ENCODE measurements around the gene TERT.

The TERT gene

GRCh38 chr5:1243487-1244130 lies 51.3 kb downstream of the TERT start:
- TF ChIP-seq EZH2phosphoT487 (IDR thresholded peaks at IDR 0.05; ENCODE audit: low read depth) (no peak), CTCF (IDR thresholded peaks at IDR 0.05; ENCODE audit: low read depth, low read length) (no peak)
- H3K4me1 ChIP-seq (ENCODE audit: low read length) = no peaks in the 10 kb centered on the region
- H3K79me2 ChIP-seq (ENCODE audit: low read length) = no peaks in the 10 kb centered on the region
- no peak overlapping the region for H3K4me2 ChIP-seq (ENCODE audit: low read length)
- no peak overlapping the region for H3K4me3 ChIP-seq (ENCODE audit: low read length)
- no peaks in the 10 kb centered on the region for H4K20me1 ChIP-seq (ENCODE audit: insufficient read depth, low read length)
- no peak overlapping the region for H2AFZ ChIP-seq (ENCODE audit: low read depth, low read length)
- H3K27ac ChIP-seq (ENCODE audit: low read length) = no peak overlapping the region
- H3K27me3 ChIP-seq (ENCODE audit: low read depth, low read length) = no peaks in the 10 kb centered on the region
- H3K36me3 ChIP-seq (replicated peaks; ENCODE audit: low read depth, low read length) = no peaks in the 10 kb centered on the region
- H3K9ac ChIP-seq (ENCODE audit: low read length) = no peak overlapping the region
- no peaks in the 10 kb centered on the region for H3K9me3 ChIP-seq (ENCODE audit: insufficient read depth, low read length)

GRCh38 chr5:1242733-1243486 lies 52.0 kb downstream of the TERT start:
- Histone ChIP-seq H3K27ac (ENCODE audit: low read length) (no peak overlapping the region), H3K9ac (ENCODE audit: low read length) (no peak overlapping the region), H3K36me3 (replicated peaks; ENCODE audit: low read depth, low read length) (no peaks in the 10 kb centered on the region), H3K9me3 (ENCODE audit: insufficient read depth, low read length) (no peaks in the 10 kb centered on the region), H2AFZ (ENCODE audit: low read depth, low read length) (no peak overlapping the region), H3K4me3 (ENCODE audit: low read length) (no peak overlapping the region), H3K27me3 (ENCODE audit: low read depth, low read length) (no peaks in the 10 kb centered on the region), H3K4me1 (ENCODE audit: low read length) (no peaks in the 10 kb centered on the region), H4K20me1 (ENCODE audit: insufficient read depth, low read length) (no peaks in the 10 kb centered on the region), H3K79me2 (ENCODE audit: low read length) (no peaks in the 10 kb centered on the region), H3K4me2 (ENCODE audit: low read length) (no peak overlapping the region)
- TF ChIP-seq EZH2phosphoT487 (IDR thresholded peaks at IDR 0.05; ENCODE audit: low read depth) = no peak
- TF ChIP-seq CTCF (IDR thresholded peaks at IDR 0.05; ENCODE audit: low read depth, low read length) = no peak

- Histone ChIP-seq H3K36me3 (replicated peaks; ENCODE audit: low read depth, low read length) (no peaks in the 10 kb centered on the region), H3K27me3 (ENCODE audit: low read depth, low read length) (no peaks in the 10 kb centered on the region)
- no peak for TF ChIP-seq CTCF (IDR thresholded peaks at IDR 0.05; ENCODE audit: low read depth, low read length)
- no peak for TF ChIP-seq EZH2phosphoT487 (IDR thresholded peaks at IDR 0.05; ENCODE audit: low read depth)
These were observed 53.3 kb downstream of the TERT start for GRCh38 chr5:1241509-1242080.

GRCh38 chr5:1240496-1241260 lies 54.2 kb downstream of the TERT start:
- Histone ChIP-seq H4K20me1 (ENCODE audit: insufficient read depth, low read length) (no peaks in the 10 kb centered on the region), H3K27me3 (ENCODE audit: low read depth, low read length) (no peaks in the 10 kb centered on the region), H3K4me1 (ENCODE audit: low read length) (no peaks in the 10 kb centered on the region), H3K4me2 (ENCODE audit: low read length) (no peak overlapping the region), H3K79me2 (ENCODE audit: low read length) (no peaks in the 10 kb centered on the region), H3K9ac (ENCODE audit: low read length) (no peak overlapping the region), H3K9me3 (ENCODE audit: insufficient read depth, low read length) (no peaks in the 10 kb centered on the region), H3K27ac (ENCODE audit: low read length) (no peak overlapping the region), H2AFZ (ENCODE audit: low read depth, low read length) (no peak overlapping the region), H3K4me3 (ENCODE audit: low read length) (no peak overlapping the region), H3K36me3 (replicated peaks; ENCODE audit: low read depth, low read length) (no peaks in the 10 kb centered on the region)
- TF ChIP-seq CTCF (IDR thresholded peaks at IDR 0.05; ENCODE audit: low read depth, low read length) (no peak), EZH2phosphoT487 (IDR thresholded peaks at IDR 0.05; ENCODE audit: low read depth) (no peak)

More at GRCh38 chr5:1241509-1242080, 53.3 kb downstream of the TERT start:
- H3K4me1 ChIP-seq (ENCODE audit: low read length) = no peaks in the 10 kb centered on the region
- H3K4me2 ChIP-seq (ENCODE audit: low read length) = no peak overlapping the region
- H4K20me1 ChIP-seq (ENCODE audit: insufficient read depth, low read length) = no peaks in the 10 kb centered on the region
- no peaks in the 10 kb centered on the region for H3K79me2 ChIP-seq (ENCODE audit: low read length)
- no peak overlapping the region for H3K27ac ChIP-seq (ENCODE audit: low read length)
- H2AFZ ChIP-seq (ENCODE audit: low read depth, low read length) = no peak overlapping the region
- H3K9ac ChIP-seq (ENCODE audit: low read length) = no peak overlapping the region
- no peaks in the 10 kb centered on the region for H3K9me3 ChIP-seq (ENCODE audit: insufficient read depth, low read length)
- H3K4me3 ChIP-seq (ENCODE audit: low read length) = no peak overlapping the region
